Suppressor macrophage treated with lipopolysaccharide for 1 hour (primary cell): Measurements from ENCODE around the gene RNF126.
A peak's percentile ranks its signal among the peaks of the same experiment; 100 is the strongest.
"Not testable (repeated sequence)": the region's sequence is repeated elsewhere in the genome, so short reads cannot be mapped to it uniquely, and the experiment has no call there.

Experiments
- DNase-seq, 3 donors: peaks; one replicate each; pipeline ENCODE4 v3.0.0-alpha.2; 2020 to 2022

The RNF126 gene

DNA sequence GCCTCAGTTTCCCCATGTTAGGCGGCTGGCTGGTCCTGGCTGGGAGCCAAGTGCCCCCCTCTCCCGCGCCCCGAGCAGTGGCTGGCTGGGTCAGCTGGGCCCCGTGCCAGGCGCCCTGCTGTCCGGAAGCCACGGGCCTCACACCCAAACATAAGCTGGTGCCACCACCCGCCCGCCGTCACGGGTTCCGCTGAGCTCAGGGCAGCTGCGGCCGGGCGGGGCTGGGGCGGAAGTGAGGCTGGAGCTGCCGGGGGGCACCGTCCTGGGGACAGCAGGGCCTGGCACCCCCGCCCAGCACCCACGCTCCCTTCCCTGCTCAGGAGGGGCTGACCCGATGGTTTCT, 54.0 kb downstream of the RNF126 start:
- peak; percentile 49 to 71 (median 54) for DNase-seq

DNA sequence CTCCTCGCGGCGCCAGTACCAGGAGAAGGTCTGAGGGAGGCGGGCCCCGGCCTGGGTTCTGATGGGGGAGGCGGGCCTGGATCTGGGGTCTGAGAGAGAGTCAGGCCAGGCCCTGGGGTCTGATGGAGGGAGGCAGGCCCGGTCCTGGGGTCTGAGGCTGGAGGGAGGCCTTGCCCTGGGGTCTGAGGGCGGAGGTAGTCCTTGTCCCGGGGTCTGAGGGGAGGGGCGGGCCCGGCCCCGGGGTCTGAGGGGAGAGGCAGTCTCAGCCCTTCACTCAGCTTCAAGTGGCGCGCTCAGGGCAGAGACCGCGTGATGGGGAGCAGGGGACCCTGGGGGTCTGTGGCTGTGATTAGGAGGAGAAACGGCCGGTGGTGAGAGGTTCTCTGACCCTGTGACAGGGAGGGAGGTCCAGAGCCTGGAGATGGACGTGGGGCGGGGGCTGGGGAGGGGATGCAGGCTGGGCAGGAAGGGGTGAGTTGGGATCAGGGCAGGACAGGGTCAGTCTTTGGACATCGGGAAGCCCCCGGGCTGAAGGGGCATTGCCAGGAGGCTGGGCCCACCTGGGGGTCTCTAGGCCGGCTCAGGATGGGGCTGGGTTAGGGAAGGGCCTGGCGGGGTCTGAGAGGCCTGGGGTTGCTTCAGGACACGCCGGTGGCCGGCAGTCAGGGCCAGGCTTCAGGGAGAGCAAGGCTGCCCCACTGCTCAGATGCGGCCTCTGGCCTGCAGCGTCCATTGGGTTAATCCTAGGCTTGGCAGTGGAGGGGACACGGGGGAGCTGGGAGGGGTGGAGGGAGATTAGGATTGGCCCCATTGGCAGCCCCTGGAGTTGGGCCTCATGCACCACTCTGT, 54.6 kb downstream of the RNF126 start:
- DNase-seq = no peak

DNA sequence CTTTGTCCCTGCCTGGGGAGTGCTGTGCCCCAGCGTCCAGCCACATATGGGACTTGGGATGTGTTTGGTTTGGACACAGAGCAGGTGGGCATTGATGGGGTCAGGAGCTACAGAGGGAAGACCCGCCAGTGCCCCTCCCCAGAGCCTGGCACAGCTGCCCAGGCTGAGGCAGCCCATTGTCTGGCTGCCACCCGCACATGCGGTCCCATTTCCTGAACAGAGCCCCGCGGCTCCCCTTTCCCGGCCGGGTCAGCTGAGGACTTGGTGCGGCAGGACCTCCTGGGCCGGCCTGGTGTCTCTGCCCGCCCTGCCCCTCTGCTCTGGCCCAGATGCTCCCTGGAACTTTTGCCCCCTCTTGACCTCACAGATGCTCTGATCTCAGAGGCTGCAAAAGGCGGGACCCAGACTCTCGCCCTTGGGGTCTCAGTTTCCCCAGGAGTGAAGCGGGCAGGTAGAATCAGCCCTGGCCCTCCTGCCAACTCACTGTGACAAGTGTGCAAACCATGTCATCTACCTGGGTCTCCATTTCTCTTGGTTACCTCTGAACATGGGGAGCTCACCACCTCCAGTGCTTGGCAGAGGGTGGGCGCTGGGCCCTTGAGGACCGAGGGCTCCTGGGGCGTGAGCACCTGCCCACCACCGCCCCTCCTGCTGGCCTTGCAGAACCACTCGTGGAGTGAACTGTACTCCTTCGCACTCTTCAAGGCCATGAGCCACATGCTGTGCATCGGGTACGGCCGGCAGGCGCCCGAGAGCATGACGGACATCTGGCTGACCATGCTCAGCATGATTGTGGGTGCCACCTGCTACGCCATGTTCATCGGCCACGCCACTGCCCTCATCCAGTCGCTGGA, 55.5 kb downstream of the RNF126 start:
- DNase-seq = no peak

DNA sequence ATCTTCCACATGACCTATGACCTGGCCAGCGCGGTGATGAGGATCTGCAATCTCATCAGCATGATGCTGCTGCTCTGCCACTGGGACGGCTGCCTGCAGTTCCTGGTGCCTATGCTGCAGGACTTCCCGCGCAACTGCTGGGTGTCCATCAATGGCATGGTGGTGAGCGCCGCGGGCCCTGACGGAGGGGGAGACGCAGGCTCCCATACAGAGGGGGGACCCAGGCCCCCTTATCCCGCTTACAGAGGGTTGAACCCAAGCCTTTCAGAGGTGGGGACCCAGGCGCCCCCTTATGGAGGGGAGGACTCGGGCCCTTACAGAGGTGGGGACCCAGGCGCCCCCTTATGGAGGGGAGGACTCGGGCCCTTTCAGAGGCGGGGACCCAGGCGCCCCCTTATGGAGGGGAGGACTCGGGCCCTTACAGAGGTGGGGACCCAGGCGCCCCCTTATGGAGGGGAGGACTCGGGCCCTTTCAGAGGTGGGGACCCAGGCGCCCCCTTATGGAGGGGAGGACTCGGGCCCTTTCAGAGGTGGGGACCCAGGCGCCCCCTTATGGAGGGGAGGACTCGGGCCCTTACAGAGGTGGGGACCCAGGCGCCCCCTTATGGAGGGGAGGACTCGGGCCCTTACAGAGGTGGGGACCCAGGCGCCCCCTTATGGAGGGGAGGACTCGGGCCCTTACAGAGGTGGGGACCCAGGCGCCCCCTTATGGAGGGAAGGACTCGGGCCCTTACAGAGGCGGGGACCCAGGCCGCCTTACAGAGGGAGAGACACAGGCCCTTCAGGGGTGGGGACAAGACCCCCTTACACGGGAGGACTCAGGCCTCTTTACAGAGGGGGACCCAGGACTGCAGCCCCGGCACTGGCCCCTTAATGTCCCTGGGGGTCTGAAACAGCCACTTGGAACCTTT, 57.7 kb downstream of the RNF126 start:
- not testable (repeated sequence) for DNase-seq

DNA sequence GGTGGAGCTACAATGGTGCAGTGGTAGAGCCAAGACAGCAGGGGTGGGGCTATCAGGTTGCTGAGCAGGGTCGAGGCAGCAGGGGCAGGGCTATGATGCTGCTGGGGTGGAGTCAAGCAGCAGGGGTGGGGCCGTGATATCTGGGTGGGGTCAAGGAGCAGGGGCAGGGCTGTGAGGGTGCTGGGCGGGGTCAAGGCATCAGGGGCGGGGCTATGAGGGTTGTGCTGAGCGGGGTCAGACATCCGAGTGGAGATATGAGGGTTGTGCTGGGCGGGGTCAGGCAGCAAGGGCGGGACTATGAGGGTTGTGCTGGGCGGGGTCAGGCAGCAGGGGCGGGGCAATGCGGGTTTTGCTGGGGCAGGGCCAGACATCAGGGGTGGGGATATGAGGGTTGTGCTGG, 58.7 kb downstream of the RNF126 start:
- peak; percentile 19 to 51 (median 35) for DNase-seq

DNA sequence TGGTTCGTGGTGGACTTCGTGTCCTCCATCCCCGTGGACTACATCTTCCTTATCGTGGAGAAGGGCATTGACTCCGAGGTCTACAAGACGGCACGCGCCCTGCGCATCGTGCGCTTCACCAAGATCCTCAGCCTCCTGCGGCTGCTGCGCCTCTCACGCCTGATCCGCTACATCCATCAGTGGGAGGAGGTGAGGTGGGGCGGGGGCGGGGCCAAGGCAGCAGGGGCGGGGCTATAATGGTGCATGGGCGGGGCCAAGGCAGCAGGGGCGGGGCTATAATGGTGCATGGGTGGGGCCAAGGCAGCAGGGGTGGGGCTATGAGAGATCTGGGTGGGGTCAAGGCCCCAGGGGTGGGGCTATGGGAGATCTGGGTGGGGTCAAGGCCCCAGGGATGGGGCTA, 59.2 kb downstream of the RNF126 start:
- DNase-seq = not testable (repeated sequence)

DNA sequence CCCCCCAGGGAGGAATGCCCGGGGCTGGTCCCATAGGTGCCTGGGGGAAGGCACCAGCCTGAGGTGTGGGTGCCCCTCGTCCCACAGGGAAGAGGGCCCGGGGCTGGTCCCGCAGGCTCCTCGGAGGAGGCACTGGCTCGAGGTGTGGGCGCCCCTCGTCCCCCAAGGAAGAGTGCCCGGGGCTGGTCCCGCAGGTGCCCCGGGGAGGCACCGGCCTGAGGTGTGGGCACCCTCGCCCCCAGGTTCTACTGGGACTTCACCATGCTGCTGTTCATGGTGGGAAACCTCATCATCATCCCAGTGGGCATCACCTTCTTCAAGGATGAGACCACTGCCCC, 59.7 kb downstream of the RNF126 start:
- not testable (repeated sequence) for DNase-seq

DNA sequence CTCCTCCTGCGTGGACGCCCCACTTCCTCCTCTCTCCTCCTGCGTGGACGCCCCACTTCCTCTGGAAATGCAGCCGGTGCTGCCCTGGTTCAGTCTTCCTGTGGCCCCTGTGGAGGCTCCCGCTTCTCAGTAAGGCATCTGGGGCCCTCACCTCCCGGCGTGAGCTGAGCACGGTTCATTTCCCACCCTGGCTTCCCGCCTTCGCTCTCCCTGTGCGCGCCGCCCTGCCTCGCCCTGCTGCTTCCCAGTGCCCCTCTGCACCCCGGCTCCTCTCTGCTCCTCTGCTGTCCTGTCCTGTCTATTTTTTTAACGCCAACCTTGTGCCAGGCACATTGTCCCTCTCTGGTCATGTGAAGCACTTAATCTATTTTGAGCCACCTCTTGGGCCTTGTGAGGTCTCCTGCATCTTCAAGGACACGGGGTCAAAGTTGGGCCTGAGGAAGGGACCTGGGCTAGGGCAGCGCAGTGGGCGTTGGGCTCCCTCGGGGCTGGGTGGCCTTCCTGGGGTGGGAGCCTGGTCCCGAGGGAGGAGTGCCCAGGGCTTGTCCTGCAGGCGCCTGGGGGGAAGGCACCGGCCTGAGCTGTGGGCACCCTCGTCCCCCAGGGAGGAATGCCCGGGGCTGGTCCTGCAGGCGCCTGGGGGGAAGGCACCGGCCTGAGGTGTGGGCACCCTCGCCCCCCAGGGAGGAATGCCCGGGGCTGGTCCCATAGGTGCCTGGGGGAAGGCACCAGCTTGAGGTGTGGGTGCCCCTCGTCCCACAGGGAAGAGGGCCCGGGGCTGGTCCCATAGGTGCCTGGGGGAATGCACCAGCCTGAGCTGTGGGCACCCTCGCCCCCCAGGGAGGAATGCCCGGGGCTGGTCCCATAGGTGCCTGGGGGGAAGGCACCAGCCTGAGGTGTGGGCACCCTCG, 60.4 kb downstream of the RNF126 start:
- no peak for DNase-seq

DNA sequence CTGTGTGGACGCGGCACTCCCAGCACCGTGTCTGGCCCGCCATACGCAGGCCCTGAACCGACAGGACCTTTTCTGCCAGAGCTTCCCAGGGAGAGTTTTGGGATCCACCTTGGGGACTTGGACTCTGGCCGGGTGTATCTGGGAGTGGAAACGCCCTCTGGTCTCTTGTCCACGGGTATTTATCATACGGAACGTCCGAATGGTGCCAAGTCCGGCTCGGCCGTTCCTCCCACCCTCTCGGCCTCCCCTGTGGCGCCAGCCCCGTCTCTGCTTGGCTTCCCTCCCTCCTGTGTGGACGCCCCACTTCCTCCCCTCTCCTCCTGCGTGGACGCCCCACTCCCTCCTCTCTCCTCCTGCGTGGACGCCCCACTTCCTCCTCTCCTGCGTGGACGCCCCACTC, 61.2 kb downstream of the RNF126 start:
- no peak for DNase-seq

DNA sequence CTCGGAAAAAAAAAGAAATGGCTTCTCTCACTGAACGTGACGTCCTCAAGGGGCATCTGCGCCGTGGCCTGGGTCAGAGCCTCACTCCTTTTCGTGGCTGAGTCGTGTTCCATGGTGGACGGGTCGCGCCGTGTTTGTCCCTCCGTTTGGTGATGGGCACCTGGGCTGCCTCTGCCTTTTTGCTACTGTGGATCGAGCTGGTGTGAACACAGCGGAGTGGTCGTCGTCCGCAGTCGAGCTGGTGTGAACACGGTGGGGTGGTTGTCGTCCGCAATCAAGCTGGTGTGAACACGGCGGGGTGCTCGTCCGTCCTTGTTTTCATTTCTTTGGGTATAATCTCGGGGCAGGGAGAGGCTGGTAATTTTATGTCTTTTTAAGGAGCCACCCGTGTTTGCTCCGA, 61.7 kb downstream of the RNF126 start:
- DNase-seq = no peak
